A549 (cell line): ENCODE measurements around the gene PTGS2. TPM values are rescaled to one million over a fixed set of nuclear protein-coding genes. Genes with fewer than 3 reads are reported as not detected.

Source experiments
- ATAC-seq, 2 experiments: fragments of 200-7000 bp in 1 of 2; fragments of >200 bp in 1 of 2; cut with Nextera tagmentation in 1 of 2; cut with Tn5 transposase in 1 of 2; 3 replicates each; pipeline versions ENCODE4 v1.8.0 to v1.9.1; 2018 to 2020; ENCODE audit warnings: mild to moderate bottlenecking in 1 of 2, moderate library complexity in 1 of 2
- CTCF ChIA-PET: fragments of 300-600 bp; sonication (Branson Sonifier 250); formaldehyde crosslinking; extraction: SDS; loops from one replicate; lab custom pipeline; 2021; ENCODE audit warnings: antibody characterized with exemption, inconsistent platforms; lab: Yijun Ruan, JAX
- POLR2A ChIA-PET: fragments of 350-600 bp; formaldehyde crosslinking; extraction: SDS; loops from one replicate; lab custom pipeline; 2021; ENCODE audit warnings: antibody characterized with exemption, inconsistent platforms; lab: Yijun Ruan, JAX
- DNase-seq, 2 experiments: peaks; one replicate each; pipeline versions ENCODE4 v3.0.0 to v3.0.0-alpha.2; 2011 to 2016; ENCODE audit warnings: low read depth in 1 of 2, low spot score in 1 of 2
- FAIRE-seq: peaks from 2 replicates; lab custom pipeline; 2011; peaks lifted over from hg19 to GRCh38; lab: Jason Lieb, UNC
- H3K27ac ChIP-seq, 2 experiments: fragments of >200 bp; sonication (Bioruptor Twin); formaldehyde crosslinking; 3 replicates each; pipeline ENCODE4 v1.5.1; 2016 to 2017
- H3K4me1 ChIP-seq: fragments of >200 bp; sonication (Bioruptor Twin); formaldehyde crosslinking; 3 replicates; pipeline ENCODE4 v1.6.1; 2016
- H3K4me2 ChIP-seq: fragments of >200 bp; sonication (Bioruptor Twin); formaldehyde crosslinking; 3 replicates; pipeline ENCODE4 v1.6.1; 2016
- H3K4me3 ChIP-seq: fragments of >200 bp; sonication (Bioruptor Twin); formaldehyde crosslinking; 3 replicates; pipeline ENCODE4 v1.5.1; 2016
- H3K9me3 ChIP-seq: fragments of >200 bp; sonication (Bioruptor Twin); formaldehyde crosslinking; 3 replicates; pipeline ENCODE4 v1.6.1; 2016
- ATOH8 ChIP-seq: fragments of 250-450 bp; sonication (Bioruptor Pico); IDR thresholded peaks from 2 replicates; pipeline ENCODE4 v1.5.0; 2020; ENCODE audit warnings: low read depth, mild to moderate bottlenecking, moderate library complexity
- CBX2 ChIP-seq: fragments of 200-600 bp; sonication (generic); IDR thresholded peaks from 2 replicates; pipeline ENCODE4 v1.6.1; 2016; ENCODE audit warnings: low read depth, mild to moderate bottlenecking, borderline replicate concordance
- CBX8 ChIP-seq: fragments of 200-600 bp; sonication (generic); IDR thresholded peaks from 2 replicates; pipeline ENCODE4 v1.6.1; 2016
- CEBPB ChIP-seq, 2 experiments: fragments of >200 bp in 1 of 2; sonication (Bioruptor Twin) in 1 of 2; formaldehyde crosslinking in 1 of 2; IDR thresholded peaks; 2 replicates each; pipeline ENCODE4 v1.6.1; 2012 to 2016
- CHD4 ChIP-seq: fragments of 200-600 bp; sonication (generic); IDR thresholded peaks from 2 replicates; pipeline ENCODE4 v1.6.1; 2016; ENCODE audit warnings: antibody characterized with exemption, mild to moderate bottlenecking, borderline replicate concordance
- CTCF ChIP-seq: fragments of >200 bp; sonication (Bioruptor Twin); formaldehyde crosslinking; IDR thresholded peaks from 3 replicates; pipeline ENCODE4 v1.5.1; 2016
- E2F6 ChIP-seq: IDR thresholded peaks from 2 replicates; pipeline ENCODE4 v1.6.1; 2012; ENCODE audit warnings: low read depth, borderline replicate concordance
- EHMT2 ChIP-seq: fragments of 200-600 bp; sonication (generic); IDR thresholded peaks from 2 replicates; pipeline ENCODE4 v1.6.1; 2016; ENCODE audit warnings: antibody characterized with exemption, low read depth, mild to moderate bottlenecking, moderate library complexity
- ESRRA ChIP-seq: fragments of 150-350 bp; IDR thresholded peaks from 2 replicates; pipeline ENCODE4 v1.6.1; 2014; ENCODE audit warnings: mild to moderate bottlenecking, low read length, borderline replicate concordance
- HMGXB4 ChIP-seq: fragments of 250-450 bp; sonication (Bioruptor Pico); IDR thresholded peaks from 2 replicates; pipeline ENCODE4 v1.5.0; 2021; ENCODE audit warnings: mild to moderate bottlenecking, moderate library complexity, borderline replicate concordance
- MAFK ChIP-seq: fragments of 450-650 bp; IDR thresholded peaks from 2 replicates; pipeline ENCODE4 v1.6.1; 2014; ENCODE audit not compliant: partially characterized antibody
- MYC ChIP-seq: IDR thresholded peaks from 2 replicates; pipeline ENCODE4 v1.6.1; 2012; ENCODE audit warnings: mild to moderate bottlenecking, inconsistent platforms, low read length, improper control_type of control experiment, borderline replicate concordance
- PBX3 ChIP-seq: IDR thresholded peaks from 2 replicates; pipeline ENCODE4 v1.6.1; 2012
- RAD21 ChIP-seq, 2 experiments: fragments of >200 bp in 1 of 2; sonication (Bioruptor Twin) in 1 of 2; formaldehyde crosslinking in 1 of 2; IDR thresholded peaks in 1 of 2; conservative IDR thresholded peaks in 1 of 2; 2 replicates in 1 of 2; 3 replicates in 1 of 2; pipeline ENCODE4 v1.6.1; 2012 to 2018; ENCODE audit warnings: inconsistent platforms in 1 of 2
- RARB ChIP-seq: fragments of 250-450 bp; sonication (Bioruptor Pico); IDR thresholded peaks from 2 replicates; pipeline ENCODE4 v1.8.0; 2021; ENCODE audit warnings: mild to moderate bottlenecking, moderate library complexity
- RCOR1 ChIP-seq: fragments of 150-350 bp; IDR thresholded peaks from 2 replicates; pipeline ENCODE4 v1.6.1; 2014; ENCODE audit warnings: antibody characterized with exemption, low read length, low read depth
- RNF2 ChIP-seq: fragments of 200-600 bp; sonication (generic); IDR thresholded peaks from 2 replicates; pipeline ENCODE4 v1.6.1; 2016; ENCODE audit warnings: low read depth, mild to moderate bottlenecking, antibody characterized with exemption, moderate library complexity, borderline replicate concordance
- SREBF2 ChIP-seq: fragments of 450-650 bp; IDR thresholded peaks from 2 replicates; pipeline ENCODE4 v1.6.1; 2014; ENCODE audit warnings: mild to moderate bottlenecking, moderate library complexity
- TFCP2L1 ChIP-seq: fragments of 250-450 bp; sonication (Bioruptor Pico); IDR thresholded peaks from 2 replicates; pipeline ENCODE4 v1.5.0; 2021; ENCODE audit warnings: mild to moderate bottlenecking
- TP53 ChIP-seq: fragments of 250-450 bp; sonication (Bioruptor Pico); IDR thresholded peaks from 2 replicates; pipeline ENCODE4 v1.5.0; 2021; ENCODE audit warnings: mild to moderate bottlenecking, moderate library complexity
- ZC3H11A ChIP-seq: fragments of 450-650 bp; IDR thresholded peaks from 2 replicates; pipeline ENCODE4 v1.6.1; 2014; ENCODE audit warnings: antibody characterized with exemption, mild to moderate bottlenecking
- ZSCAN20 ChIP-seq: fragments of 250-450 bp; sonication (Bioruptor Pico); IDR thresholded peaks from 2 replicates; pipeline ENCODE4 v1.8.0; 2022; ENCODE audit warnings: mild to moderate bottlenecking, moderate library complexity
- WGBS: methylation state at CpG from one replicate; pipeline ENCODE4 v1.1.6; 2017; ENCODE audit errors: missing lambda C conversion rate; 5-methylcytosine and 5-hydroxymethylcytosine counted together
- polyA plus RNA-seq, 4 experiments: library from polyadenylated mRNA; depleted of rRNA in 3 of 4; stranded (reverse); fragments of >200 nt; fragmentation: RNase III in 1 of 4; extraction: RNeasy Plus Mini Kit Qiagen cat#74134 plus additional on column Dnase treatment in 1 of 4; gene quantifications; 2 replicates in 3 of 4; 3 replicates in 1 of 4; pipeline ENCODE4 v1.2.3, GENCODE V29; 2011 to 2017

PTGS2 gene
- polyA plus RNA-seq, 2 of the 4 experiments (the other 2 are of a cell fraction) = 12.3 to 127 TPM

GRCh38 chr1:186678155-186678554, 2.1 kb downstream of the PTGS2 start (continued):
- TF ChIP-seq E2F6 (no peak), SREBF2 (no peak), ATOH8 (CRISPR knock-in tag) (no peak), ZSCAN20 (CRISPR knock-in tag) (no peak), TP53 (CRISPR knock-in tag) (no peak), ZC3H11A (no peak), CHD4 (no peak), CEBPB (IDR thresholded peaks at IDR 0.05) (no peak)

- ATAC-seq = no peak
- no peak for TF ChIP-seq TFCP2L1
- no peak for TF ChIP-seq HMGXB4
- no peak for TF ChIP-seq MYC
- no peak for TF ChIP-seq ESRRA
- no peak for TF ChIP-seq RAD21 (conservative IDR thresholded peaks at IDR 0.05 in 1 of 2, IDR thresholded peaks at IDR 0.05 in 1 of 2)
- TF ChIP-seq SREBF2 = no peak
- TF ChIP-seq EHMT2 = no peak
- TF ChIP-seq ZC3H11A = no peak
- TF ChIP-seq CBX2 = no peak
- no peak for TF ChIP-seq RNF2
- TF ChIP-seq E2F6 = no peak
- TF ChIP-seq CBX8 = no peak
- TF ChIP-seq CTCF = no peak
- TF ChIP-seq MAFK = no peak
- no peak for TF ChIP-seq PBX3
- no peak for TF ChIP-seq RARB (CRISPR knock-in tag)
- no peak for TF ChIP-seq RCOR1
- Histone ChIP-seq H3K4me1 (peaks cover 2% of the 10 kb centered on the region; the same call in 2 of the 3 replicates), H3K4me3 (no peak overlapping the region), H3K27ac (no peak overlapping the region), H3K4me2 (no peak overlapping the region), H3K9me3 (no peaks in the 10 kb centered on the region)
- POLR2A ChIA-PET = no interaction called here
- CTCF ChIA-PET = interaction anchor here (1.1 kb wide), 1 partner anchor 14 kb away, joined by 4 read pairs; no protein-coding TSS in a partner anchor
- no peak for DNase-seq
- WGBS = 92% methylated on average over 3 of the region's 3 CpGs
- FAIRE-seq = no peak
These were observed 7.6 kb downstream of the PTGS2 start for GRCh38 chr1:186672596-186672995.
